ENCODE results near the gene WNT7A. TPM values are rescaled to one million over a fixed set of nuclear protein-coding genes. Genes with fewer than 3 reads are reported as not detected.

Gene WNT7A
- total and polyA plus RNA-seq, 8 donors, result 0.34 to 5.5 (median 0.71) TPM

GRCh38 chr3:13787533-13788132 lies 92.2 kb downstream of the WNT7A start:
- H3K9me3 ChIP-seq, result no peaks in the 10 kb centered on the region
- ATAC-seq (no peak), DNase-seq (no peak)
- no peak overlapping the region for H3K27ac ChIP-seq
- H3K4me3 ChIP-seq, result no peak overlapping the region
- no peak for TF ChIP-seq CTCF (IDR thresholded peaks at IDR 0.05)
- intact Hi-C loops (cut with DNase I), result no loop called here
- peaks cover 0 to 51% of the 10 kb centered on the region in 2 donors for H3K27me3 ChIP-seq
- no peaks in the 10 kb centered on the region for H3K36me3 ChIP-seq
- no peaks in the 10 kb centered on the region for H3K4me1 ChIP-seq

GRCh38 chr3:13786811-13787210 lies 93.1 kb downstream of the WNT7A start:
- no peaks in the 10 kb centered on the region for H3K9me3 ChIP-seq
- H3K27ac ChIP-seq, result no peak overlapping the region
- ATAC-seq (no peak), DNase-seq (no peak)
- H3K4me1 ChIP-seq, result no peaks in the 10 kb centered on the region
- H3K4me3 ChIP-seq, result no peak overlapping the region
- H3K27me3 ChIP-seq, result peaks cover 0 to 51% of the 10 kb centered on the region in 2 donors
- no peaks in the 10 kb centered on the region for H3K36me3 ChIP-seq
- TF ChIP-seq CTCF (IDR thresholded peaks at IDR 0.05), result no peak
- intact Hi-C loops (cut with DNase I), result no loop called here

- Histone ChIP-seq H3K4me3 (no peak overlapping the region), H3K27me3 (peaks cover 0 to 48% of the 10 kb centered on the region in 2 donors), H3K4me1 (no peaks in the 10 kb centered on the region), H3K36me3 (no peaks in the 10 kb centered on the region), H3K9me3 (no peaks in the 10 kb centered on the region), H3K27ac (no peak overlapping the region)
- no peak for ATAC-seq
- intact Hi-C loops (cut with DNase I), result no loop called here
- DNase-seq, result no peak
- no peak for TF ChIP-seq CTCF (IDR thresholded peaks at IDR 0.05)
These were observed 93.9 kb downstream of the WNT7A start for GRCh38 chr3:13785853-13786436.

- no peak for DNase-seq
- Histone ChIP-seq H3K27ac (no peak overlapping the region), H3K9me3 (no peaks in the 10 kb centered on the region), H3K36me3 (no peaks in the 10 kb centered on the region), H3K4me3 (no peak overlapping the region), H3K27me3 (peaks cover 0 to 42% of the 10 kb centered on the region in 2 donors), H3K4me1 (no peaks in the 10 kb centered on the region)
- no peak for TF ChIP-seq CTCF (IDR thresholded peaks at IDR 0.05)
- intact Hi-C loops (cut with DNase I), result no loop called here
- no peak for ATAC-seq
These were observed 94.5 kb downstream of the WNT7A start for GRCh38 chr3:13785351-13785750.

GRCh38 chr3:13783476-13783875 lies 96.4 kb downstream of the WNT7A start:
- ATAC-seq, result no peak
- H3K27ac ChIP-seq, result no peak overlapping the region
- no peaks in the 10 kb centered on the region for H3K4me1 ChIP-seq
- H3K9me3 ChIP-seq, result no peaks in the 10 kb centered on the region
- intact Hi-C loops (cut with DNase I), result no loop called here
- H3K4me3 ChIP-seq, result no peak overlapping the region
- no peak for TF ChIP-seq CTCF (IDR thresholded peaks at IDR 0.05)
- no peaks in the 10 kb centered on the region for H3K36me3 ChIP-seq
- no peak for DNase-seq
- H3K27me3 ChIP-seq, result peaks cover 0 to 24% of the 10 kb centered on the region in 2 donors
